GM12873 (cell line): Measurements from ENCODE around the gene SIX2.

Experiments
- CTCF ChIP-seq: IDR thresholded peaks from 2 replicates; pipeline ENCODE4 v1.5.1; 2012; ENCODE audit warnings: low read depth, mild to moderate bottlenecking, moderate library complexity, low read length, control low read depth; ENCODE audit not compliant: insufficient read depth; ENCODE audit errors: missing control alignments

Gene SIX2

DNA sequence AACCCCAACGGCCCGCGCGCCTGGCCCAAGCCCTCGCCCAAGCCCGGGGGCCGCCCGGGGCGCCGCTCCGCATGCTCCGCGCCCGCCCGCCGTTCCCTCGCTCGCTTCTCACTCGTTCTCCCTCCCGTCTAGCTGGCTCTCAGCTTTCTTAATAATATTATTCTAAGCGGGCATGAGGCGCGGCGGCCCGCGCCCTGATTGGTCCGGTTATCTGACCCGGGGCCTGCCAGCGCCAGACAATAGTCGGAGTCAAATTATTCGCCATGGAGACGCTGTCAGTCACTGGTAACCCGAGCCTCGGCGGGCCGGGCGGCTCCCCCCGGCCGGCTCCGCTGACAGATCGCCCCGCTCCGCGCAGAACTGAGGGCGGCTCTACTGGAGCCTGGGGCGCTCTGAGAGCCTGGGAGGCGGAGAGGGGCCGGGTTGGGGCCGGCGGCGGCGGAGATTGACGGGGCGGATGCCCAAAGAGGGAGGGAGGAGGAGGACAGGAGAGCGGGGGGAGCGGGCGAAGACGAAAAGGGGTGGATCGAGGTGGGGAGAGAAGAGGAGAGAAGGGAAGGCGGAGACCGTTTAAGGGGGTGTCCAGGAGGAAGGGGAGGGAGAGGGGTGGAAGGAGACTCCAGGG is at the start of gene SIX2:
SIX2 (minus strand) TSS at position 150 of the 625 bp plus-strand sequence. CDS start 342 bp downstream, outside the sequence.
- TF ChIP-seq CTCF = no peak

DNA sequence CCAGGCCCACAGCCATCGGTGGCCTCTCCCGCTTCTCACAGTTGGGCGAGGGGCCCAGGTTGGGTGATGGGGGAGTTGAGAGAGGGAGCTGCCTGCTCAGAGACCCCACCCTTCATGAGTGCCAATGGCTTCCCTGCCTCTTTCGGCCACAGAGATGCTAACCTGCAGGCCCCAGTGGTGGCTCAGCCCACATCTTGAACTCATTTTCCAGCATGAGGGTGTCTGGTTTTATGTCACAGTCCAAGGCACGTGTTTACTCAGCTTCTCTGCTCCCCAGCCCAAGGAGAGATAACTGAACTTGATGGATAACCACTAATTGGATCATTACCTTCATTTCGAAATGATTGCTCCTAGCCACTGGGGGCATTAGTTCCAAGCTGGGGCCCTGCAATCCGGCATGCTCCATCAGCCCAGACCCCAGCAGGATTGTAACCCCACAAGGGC is 45.9 kb upstream of the SIX2 start:
- TF ChIP-seq CTCF = no peak

GRCh38 chr2:45053966-45054365 is 44.7 kb upstream of the SIX2 start:
- no peak for TF ChIP-seq CTCF

DNA sequence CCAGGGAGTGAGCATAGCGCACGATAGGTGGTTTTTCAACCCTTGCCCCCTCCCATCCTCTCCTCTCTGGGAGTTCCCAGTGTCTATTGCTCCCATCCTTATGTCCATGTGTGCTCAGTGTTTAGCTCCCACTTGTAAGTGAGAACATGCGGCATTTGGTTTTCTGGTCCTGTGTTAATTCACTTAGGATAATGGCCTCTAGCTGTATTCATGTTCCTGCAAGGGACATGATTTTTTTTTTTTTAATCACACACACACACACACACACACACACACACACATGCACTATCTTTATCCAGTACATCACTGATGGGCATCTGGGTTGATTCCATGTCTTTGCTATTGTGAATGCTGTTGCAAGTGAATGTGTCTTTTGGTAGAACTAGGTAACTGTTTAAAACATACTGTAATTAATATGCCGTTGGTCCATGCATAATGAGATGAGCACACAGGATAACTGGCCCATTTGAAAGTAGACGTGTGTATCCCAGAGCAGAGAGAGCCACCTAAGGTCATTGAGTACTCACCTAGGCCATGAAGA is 43.2 kb upstream of the SIX2 start:
- TF ChIP-seq CTCF = no peak

- TF ChIP-seq CTCF = no peak
These were observed 40.5 kb upstream of the SIX2 start for GRCh38 chr2:45049569-45050336.

GRCh38 chr2:45047301-45047700 is 38.0 kb upstream of the SIX2 start:
- no peak for TF ChIP-seq CTCF

- no peak for TF ChIP-seq CTCF
These were observed 37.5 kb upstream of the SIX2 start for GRCh38 chr2:45046786-45047185.
